HG03108 (cell line): Measurements from ENCODE around the gene RAP1GAP2.
"Not testable (repeated sequence)": the region's sequence is repeated elsewhere in the genome, so short reads cannot be mapped to it uniquely, and the experiment has no call there.

Experiments
- ATAC-seq: cut with Tn5 transposase; IDR thresholded peaks from one replicate; pipeline ENCODE4 v1.9.1; 2021; ENCODE audit warnings: moderate library complexity; ENCODE audit not compliant: unreplicated experiment

RAP1GAP2 gene

GRCh38 chr17:3011891-3012290 lies 215.7 kb downstream of the RAP1GAP2 start:
- no peak for ATAC-seq

DNA sequence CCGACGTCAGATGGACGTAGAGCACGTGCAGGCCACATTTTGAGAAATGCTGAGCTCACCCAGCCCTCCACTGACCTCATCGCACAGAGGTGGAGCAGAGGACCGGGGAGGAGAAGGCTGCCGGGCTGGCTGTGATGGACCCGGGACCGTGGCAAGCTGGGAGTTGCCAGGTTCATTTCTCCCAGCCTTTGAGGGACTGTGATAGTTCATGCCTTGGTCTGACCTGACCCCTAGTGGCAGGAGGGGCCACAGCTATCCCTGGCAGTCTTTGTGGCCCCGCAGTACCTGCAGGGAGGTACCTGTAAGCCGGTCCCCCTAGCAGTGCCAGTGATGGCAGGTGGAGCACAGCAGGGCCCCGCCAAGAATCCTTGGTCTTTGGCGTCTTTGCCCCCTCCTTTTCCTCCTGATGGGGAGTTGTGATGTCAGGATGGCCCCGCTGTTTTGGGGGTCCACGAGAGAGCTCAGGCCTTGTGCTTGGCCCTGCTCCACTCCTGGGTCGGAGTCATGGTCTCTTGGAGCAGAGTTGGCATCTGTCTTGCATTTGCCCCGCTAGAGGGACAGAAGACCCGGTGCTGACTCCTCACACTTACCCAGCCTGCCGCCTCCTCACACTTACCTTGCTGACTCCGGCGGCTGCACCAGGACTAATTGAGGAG lies 216.8 kb downstream of the RAP1GAP2 start:
- ATAC-seq, result no peak

DNA sequence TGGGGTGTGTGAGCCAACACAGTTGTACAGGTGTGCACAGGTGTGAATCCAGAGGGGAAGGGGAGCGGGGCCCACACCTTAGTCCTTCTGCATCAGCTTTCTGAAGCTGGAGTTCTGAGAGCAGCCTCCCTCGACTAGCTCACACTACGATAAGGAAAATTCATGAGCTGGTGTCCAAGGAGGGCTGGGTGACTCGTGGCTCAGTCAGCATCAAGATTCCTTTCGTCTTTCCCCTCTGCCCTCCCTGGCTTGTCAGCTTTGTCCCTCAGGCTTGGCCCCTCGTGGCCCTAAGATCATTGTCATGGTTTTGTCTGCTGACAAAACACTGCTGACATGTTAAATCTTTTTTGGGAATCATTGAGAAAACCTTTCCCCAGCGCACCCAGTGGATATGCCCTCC lies 219.7 kb downstream of the RAP1GAP2 start:
- ATAC-seq, result no peak

DNA sequence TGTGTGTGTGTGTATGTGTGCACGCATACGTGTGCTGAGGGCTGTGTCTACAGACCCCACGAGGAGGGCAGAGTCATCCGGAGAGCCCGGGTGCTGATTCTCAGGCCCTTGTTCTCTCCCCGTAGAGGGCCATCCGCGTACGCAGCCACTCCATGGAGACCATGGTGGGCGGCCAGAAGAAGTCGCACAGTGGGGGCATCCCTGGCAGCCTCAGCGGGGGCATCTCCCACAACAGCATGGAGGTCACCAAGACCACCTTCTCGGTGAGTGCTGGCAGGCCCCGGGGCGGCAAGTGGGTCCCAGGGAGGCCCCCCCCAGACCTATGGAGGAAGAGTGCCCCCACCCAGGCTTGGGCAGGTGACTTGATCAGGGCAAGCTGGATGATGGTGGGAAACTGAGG lies 221.7 kb downstream of the RAP1GAP2 start:
- no peak for ATAC-seq

DNA sequence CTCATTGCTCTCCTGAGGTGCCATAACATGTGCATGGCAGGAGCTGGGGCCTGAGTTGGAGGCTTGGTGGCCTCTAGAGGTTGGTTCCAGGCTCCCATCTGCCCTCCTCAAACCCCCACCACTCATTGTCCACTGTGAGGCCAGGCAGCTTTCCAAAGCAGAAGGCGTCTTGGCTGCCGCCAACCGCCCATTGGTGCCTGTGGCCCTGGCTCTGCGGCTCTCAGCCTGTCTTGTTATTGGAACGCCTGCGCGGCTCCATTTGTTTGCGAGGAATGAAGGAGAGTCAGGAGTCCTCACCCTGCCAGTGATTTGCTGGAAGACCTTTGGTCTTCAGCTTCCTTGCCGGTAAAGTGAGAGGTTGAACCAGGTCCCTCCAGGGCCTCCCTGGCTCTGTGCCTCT lies 223.5 kb downstream of the RAP1GAP2 start:
- ATAC-seq, result no peak

- no peak for ATAC-seq
These were observed 224.1 kb downstream of the RAP1GAP2 start for GRCh38 chr17:3020381-3020780.

DNA sequence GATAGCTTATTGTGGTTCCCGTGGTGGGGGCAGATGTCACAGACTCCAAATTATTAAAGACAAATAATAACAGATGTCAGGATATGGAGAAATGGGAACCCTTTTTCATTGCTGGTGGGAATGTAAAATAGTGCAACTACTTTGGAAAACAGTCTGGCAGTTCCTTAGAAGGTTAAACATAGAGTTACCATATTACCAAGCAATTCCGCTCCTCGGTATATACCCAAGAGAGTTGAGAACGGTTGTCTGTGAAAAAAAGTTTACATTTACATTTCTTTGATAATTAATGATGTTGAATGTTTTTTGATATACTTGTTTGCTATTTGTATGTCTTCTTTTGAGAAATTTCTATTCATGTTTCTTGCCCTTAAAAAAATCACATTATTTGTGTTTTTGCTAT lies 226.0 kb downstream of the RAP1GAP2 start:
- no peak for ATAC-seq

GRCh38 chr17:3024346-3024745 lies 228.1 kb downstream of the RAP1GAP2 start:
- ATAC-seq, result no peak

- no peak for ATAC-seq
These were observed 229.3 kb downstream of the RAP1GAP2 start for GRCh38 chr17:3025421-3026124.

- ATAC-seq, result no peak
These were observed 230.1 kb downstream of the RAP1GAP2 start for GRCh38 chr17:3026125-3026855.

- ATAC-seq, result no peak
These were observed 230.9 kb downstream of the RAP1GAP2 start for GRCh38 chr17:3026856-3027751.

DNA sequence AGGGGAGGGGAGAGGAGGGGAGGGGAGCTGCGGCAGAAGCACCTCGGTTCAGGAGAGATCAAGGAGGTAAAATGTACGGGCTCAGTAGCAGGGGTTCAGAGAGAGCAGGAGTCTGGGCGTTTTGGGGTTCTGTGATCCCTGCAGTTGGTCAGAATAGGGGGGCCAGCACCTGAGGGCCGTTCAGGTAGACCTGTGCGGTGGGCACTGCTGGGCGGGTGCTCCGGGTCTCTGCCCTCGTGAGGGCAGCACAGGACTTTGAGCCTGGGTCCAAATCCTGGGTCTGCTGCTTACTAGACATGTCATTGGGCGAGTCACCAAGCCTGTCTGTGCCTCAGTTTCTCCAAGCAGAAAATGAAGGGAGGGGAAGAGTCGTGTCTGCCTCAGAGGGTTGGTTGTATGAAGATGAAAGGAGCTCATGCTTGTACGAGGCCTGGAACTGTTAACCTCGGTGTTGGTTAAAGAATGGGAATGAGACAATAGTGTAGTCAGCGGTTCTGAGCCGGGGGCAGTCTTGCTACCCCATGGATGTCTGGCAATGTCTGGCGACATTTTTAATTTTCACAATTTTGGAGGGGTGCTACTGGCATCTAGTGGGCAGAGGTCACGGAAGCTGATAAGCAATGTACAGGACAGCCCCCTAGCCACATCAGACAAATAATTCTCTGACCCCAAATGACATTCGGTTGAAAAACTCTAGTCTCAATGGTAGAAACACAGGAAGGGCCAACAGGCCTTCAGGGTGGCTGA lies 231.7 kb downstream of the RAP1GAP2 start:
- ATAC-seq, result no peak

DNA sequence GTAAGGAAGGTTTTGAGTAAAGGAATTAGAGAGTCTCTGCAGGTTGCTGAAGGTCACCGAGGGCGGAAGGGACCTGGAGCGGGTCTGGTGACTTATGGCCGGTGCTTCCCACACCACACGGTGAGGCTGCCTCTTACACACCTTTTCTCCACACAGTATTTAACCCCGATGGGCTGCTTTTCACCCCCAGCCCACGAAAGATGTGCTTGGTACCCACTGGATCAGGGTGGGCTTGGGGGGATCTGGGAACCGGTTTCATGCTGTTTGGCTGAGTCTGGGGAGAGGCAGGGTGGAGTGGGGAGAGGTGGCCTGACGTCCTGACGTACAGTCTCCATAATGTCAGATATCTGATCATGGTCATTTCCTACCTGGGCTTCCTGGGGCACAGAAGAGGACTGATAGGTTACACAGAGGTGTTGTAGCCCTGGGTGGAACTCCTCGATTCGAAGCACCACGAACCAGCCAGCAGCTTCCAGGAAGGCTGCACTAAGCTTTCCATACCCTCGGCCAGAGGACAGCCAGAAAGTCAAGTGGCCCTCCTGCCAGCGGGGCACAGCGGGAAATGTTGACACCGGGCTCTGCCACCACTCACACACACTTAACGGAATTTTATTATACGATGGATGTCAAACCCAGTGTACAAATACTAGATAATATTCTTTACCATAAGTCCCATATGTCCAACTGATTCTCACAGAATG lies 233.1 kb downstream of the RAP1GAP2 start:
- no peak for ATAC-seq

DNA sequence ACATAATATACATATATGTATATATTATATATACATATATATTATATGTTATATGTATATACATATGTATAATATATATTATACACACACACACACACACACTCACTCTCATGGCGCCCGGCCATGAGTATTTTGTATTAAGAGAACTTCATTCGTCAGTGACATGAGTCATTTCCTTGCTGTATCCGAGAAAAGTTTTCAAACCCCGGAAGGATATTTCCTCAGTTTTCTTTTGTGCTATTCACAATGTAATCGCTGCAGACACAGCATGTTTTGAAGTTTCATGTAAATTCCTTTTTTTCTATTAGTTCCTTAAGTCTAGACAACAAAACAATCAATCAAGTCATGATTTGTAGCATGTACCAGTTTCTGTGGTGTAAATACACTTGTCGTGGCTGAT lies 233.9 kb downstream of the RAP1GAP2 start:
- no peak for ATAC-seq

DNA sequence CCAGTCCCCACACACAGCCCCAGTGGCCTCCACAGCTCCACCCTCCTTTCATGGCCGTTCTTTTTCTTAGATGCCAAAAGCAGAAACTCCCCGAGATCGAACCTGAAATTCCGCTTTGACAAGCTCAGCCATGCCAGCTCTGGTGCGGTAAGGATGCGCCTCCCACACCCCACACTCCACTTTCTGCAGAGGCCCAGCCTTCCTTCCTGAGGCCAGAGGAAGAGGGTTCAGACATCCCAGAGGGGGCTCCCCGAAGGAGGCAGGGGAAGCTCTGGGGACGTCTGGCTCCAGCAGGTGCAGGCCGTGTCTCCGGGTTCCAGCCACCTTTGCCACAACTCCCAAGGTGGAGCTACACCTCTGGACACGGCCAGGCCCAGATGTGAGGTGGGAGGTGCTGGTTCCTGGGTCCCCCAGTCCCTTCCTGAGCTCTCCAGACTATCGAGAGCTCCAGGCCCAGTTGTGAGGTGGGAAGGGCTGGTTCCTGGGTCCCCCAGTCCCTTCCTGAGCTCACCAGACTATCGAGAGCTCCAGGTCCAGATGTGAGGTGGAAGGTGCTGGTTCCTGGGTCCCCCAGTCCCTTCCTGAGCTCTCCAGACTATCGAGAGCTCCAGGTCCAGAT lies 234.7 kb downstream of the RAP1GAP2 start:
- ATAC-seq, result not testable (repeated sequence)

DNA sequence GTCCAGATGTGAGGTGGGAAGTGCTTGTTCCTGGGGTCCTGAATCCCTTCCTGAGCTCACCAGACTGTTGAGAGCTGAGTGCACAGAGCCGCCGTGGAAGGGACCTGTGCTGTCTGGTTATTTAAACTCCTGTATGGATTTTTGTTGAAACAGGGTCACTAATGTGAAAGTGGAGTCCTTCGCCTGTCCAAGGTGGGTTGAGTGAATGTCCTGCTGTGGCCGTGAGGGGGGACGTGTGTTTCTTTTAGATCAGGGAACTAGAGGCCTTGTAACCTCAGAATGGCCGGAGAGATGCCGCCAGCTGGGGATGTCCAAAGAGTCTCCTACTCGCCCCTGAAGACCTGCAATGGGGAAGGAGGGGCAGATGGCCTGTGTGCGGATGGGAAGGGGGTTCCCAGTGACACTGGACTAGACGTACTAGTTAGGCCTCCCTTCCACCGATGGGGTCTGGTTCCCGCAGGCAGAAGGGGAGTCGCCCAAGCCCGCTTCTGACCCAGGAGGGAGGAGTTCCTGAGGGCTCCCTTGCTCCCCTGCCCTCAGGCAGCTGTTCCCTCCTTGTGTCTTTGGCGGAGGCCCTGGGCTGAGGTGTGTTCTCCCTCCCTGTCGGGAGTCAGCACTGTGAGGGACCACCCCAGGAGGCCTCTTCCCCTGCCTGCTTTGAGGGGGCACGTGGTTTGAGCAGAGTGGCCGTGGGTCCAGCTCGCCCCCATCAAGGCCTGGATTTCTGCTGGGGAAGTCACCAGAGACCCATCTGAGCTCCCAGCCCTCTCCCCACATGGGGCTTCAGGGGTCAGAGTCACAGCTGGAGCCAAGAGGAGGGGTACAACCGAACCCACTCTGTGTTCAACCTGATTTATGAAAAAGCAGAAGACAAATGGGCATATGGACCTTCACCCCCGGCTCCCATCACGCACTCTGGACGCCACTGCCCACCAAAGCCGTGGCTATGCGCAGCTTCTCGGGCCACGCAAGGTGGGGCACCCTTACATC lies 236.3 kb downstream of the RAP1GAP2 start:
- ATAC-seq, result no peak

DNA sequence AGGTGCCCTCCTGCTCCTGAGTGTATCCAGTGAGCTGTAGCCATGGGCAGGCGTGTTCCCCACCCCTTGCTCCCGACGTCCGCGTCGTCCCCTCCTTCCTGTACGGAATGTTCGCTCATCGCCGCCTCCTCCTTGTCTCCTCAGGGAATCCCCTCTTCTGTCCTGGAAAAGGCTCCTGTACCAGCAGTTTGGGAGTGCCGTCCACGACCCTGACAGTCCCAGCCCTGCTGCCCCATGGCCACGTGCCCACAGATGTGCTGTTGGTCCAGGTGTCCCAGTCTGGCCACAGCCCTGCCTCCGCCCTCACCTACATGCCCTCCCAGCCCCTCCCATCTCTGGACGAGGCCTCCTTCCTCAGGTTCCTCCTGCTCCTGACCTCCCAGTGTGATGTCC lies 237.0 kb downstream of the RAP1GAP2 start:
- no peak for ATAC-seq
